ENCODE results near the gene SLC36A4.
A peak's percentile ranks its signal among the peaks of the same experiment; 100 is the strongest.

Gene SLC36A4

GRCh38 chr11:93225662-93226061 lies 27.9 kb upstream of the SLC36A4 start:
- DNase-seq (ENCODE audit: insufficient read length, low spot score), result no peak
- no peak for TF ChIP-seq SPI1 (IDR thresholded peaks at IDR 0.05; ENCODE audit: low read depth, low read length)
- no peak for TF ChIP-seq POLR2AphosphoS5 (IDR thresholded peaks at IDR 0.05; ENCODE audit: low read depth, low read length)
- TF ChIP-seq PAX5 (IDR thresholded peaks at IDR 0.05; ENCODE audit: insufficient read depth, low read length, severe bottlenecking), result no peak
- TF ChIP-seq POLR2A (IDR thresholded peaks at IDR 0.05; ENCODE audit: low read depth, low read length), result no peak
- no peak for TF ChIP-seq POU2F2 (IDR thresholded peaks at IDR 0.05; ENCODE audit: low read depth, low read length)
- TF ChIP-seq TAF1 (IDR thresholded peaks at IDR 0.05; ENCODE audit: low read depth, low read length), result no peak
- FAIRE-seq, result no peak

- FAIRE-seq (no peak), DNase-seq (ENCODE audit: insufficient read length, low spot score) (no peak)
- TF ChIP-seq POLR2AphosphoS5 (IDR thresholded peaks at IDR 0.05; ENCODE audit: low read depth, low read length) (no peak), SPI1 (IDR thresholded peaks at IDR 0.05; ENCODE audit: low read depth, low read length) (no peak), POU2F2 (IDR thresholded peaks at IDR 0.05; ENCODE audit: low read depth, low read length) (no peak), TAF1 (IDR thresholded peaks at IDR 0.05; ENCODE audit: low read depth, low read length) (no peak), POLR2A (IDR thresholded peaks at IDR 0.05; ENCODE audit: low read depth, low read length) (no peak), PAX5 (IDR thresholded peaks at IDR 0.05; ENCODE audit: insufficient read depth, low read length, severe bottlenecking) (no peak)
These were observed 23.7 kb upstream of the SLC36A4 start for GRCh38 chr11:93221539-93221938.

GRCh38 chr11:93220078-93220477 lies 22.3 kb upstream of the SLC36A4 start:
- FAIRE-seq (no peak), DNase-seq (ENCODE audit: insufficient read length, low spot score) (no peak)
- TF ChIP-seq POU2F2 (IDR thresholded peaks at IDR 0.05; ENCODE audit: low read depth, low read length) (no peak), SPI1 (IDR thresholded peaks at IDR 0.05; ENCODE audit: low read depth, low read length) (no peak), POLR2A (IDR thresholded peaks at IDR 0.05; ENCODE audit: low read depth, low read length) (no peak), PAX5 (IDR thresholded peaks at IDR 0.05; ENCODE audit: insufficient read depth, low read length, severe bottlenecking) (no peak), TAF1 (IDR thresholded peaks at IDR 0.05; ENCODE audit: low read depth, low read length) (no peak)

GRCh38 chr11:93219440-93219839 lies 21.6 kb upstream of the SLC36A4 start:
- FAIRE-seq, result no peak
- no peak for DNase-seq (ENCODE audit: insufficient read length, low spot score)

GRCh38 chr11:93216511-93217101 lies 18.8 kb upstream of the SLC36A4 start:
- FAIRE-seq (no peak), DNase-seq (ENCODE audit: insufficient read length, low spot score) (no peak)
- TF ChIP-seq POU2F2 (IDR thresholded peaks at IDR 0.05; ENCODE audit: low read depth, low read length) (no peak), POLR2AphosphoS5 (IDR thresholded peaks at IDR 0.05; ENCODE audit: low read depth, low read length) (no peak), POLR2A (IDR thresholded peaks at IDR 0.05; ENCODE audit: low read depth, low read length) (no peak), SPI1 (IDR thresholded peaks at IDR 0.05; ENCODE audit: low read depth, low read length) (no peak)

More at GRCh38 chr11:93219440-93219839, 21.6 kb upstream of the SLC36A4 start:
- no peak for TF ChIP-seq SPI1 (IDR thresholded peaks at IDR 0.05; ENCODE audit: low read depth, low read length)
- TF ChIP-seq TAF1 (IDR thresholded peaks at IDR 0.05; ENCODE audit: low read depth, low read length), result no peak
- TF ChIP-seq POLR2A (IDR thresholded peaks at IDR 0.05; ENCODE audit: low read depth, low read length), result no peak
- TF ChIP-seq POU2F2 (IDR thresholded peaks at IDR 0.05; ENCODE audit: low read depth, low read length), result no peak
- TF ChIP-seq PAX5 (IDR thresholded peaks at IDR 0.05; ENCODE audit: insufficient read depth, low read length, severe bottlenecking), result peak; percentile 66

GRCh38 chr11:93213622-93214021 lies 15.8 kb upstream of the SLC36A4 start:
- no peak for FAIRE-seq
- TF ChIP-seq POU2F2 (IDR thresholded peaks at IDR 0.05; ENCODE audit: low read depth, low read length) (no peak), TAF1 (IDR thresholded peaks at IDR 0.05; ENCODE audit: low read depth, low read length) (no peak), POLR2AphosphoS5 (IDR thresholded peaks at IDR 0.05; ENCODE audit: low read depth, low read length) (no peak), POLR2A (IDR thresholded peaks at IDR 0.05; ENCODE audit: low read depth, low read length) (no peak), SPI1 (IDR thresholded peaks at IDR 0.05; ENCODE audit: low read depth, low read length) (no peak), PAX5 (IDR thresholded peaks at IDR 0.05; ENCODE audit: insufficient read depth, low read length, severe bottlenecking) (no peak)

GRCh38 chr11:93212094-93212493 lies 14.3 kb upstream of the SLC36A4 start:
- no peak for TF ChIP-seq SPI1 (IDR thresholded peaks at IDR 0.05; ENCODE audit: low read depth, low read length)
- no peak for TF ChIP-seq PAX5 (IDR thresholded peaks at IDR 0.05; ENCODE audit: insufficient read depth, low read length, severe bottlenecking)
- DNase-seq (ENCODE audit: insufficient read length, low spot score) (no peak), FAIRE-seq (no peak)

More at GRCh38 chr11:93213622-93214021, 15.8 kb upstream of the SLC36A4 start:
- DNase-seq (ENCODE audit: insufficient read length, low spot score), result no peak

GRCh38 chr11:93209466-93209865 lies 11.7 kb upstream of the SLC36A4 start:
- no peak for TF ChIP-seq SPI1 (IDR thresholded peaks at IDR 0.05; ENCODE audit: low read depth, low read length)
- TF ChIP-seq POLR2AphosphoS5 (IDR thresholded peaks at IDR 0.05; ENCODE audit: low read depth, low read length), result no peak
- no peak for TF ChIP-seq TAF1 (IDR thresholded peaks at IDR 0.05; ENCODE audit: low read depth, low read length)
- no peak for TF ChIP-seq POU2F2 (IDR thresholded peaks at IDR 0.05; ENCODE audit: low read depth, low read length)
- TF ChIP-seq PAX5 (IDR thresholded peaks at IDR 0.05; ENCODE audit: insufficient read depth, low read length, severe bottlenecking), result no peak
- TF ChIP-seq POLR2A (IDR thresholded peaks at IDR 0.05; ENCODE audit: low read depth, low read length), result no peak
- DNase-seq (ENCODE audit: insufficient read length, low spot score) (no peak), FAIRE-seq (no peak)

- DNase-seq (ENCODE audit: insufficient read length, low spot score), result no peak
- TF ChIP-seq PAX5 (IDR thresholded peaks at IDR 0.05; ENCODE audit: insufficient read depth, low read length, severe bottlenecking), result no peak
- TF ChIP-seq TAF1 (IDR thresholded peaks at IDR 0.05; ENCODE audit: low read depth, low read length), result no peak
- no peak for TF ChIP-seq SPI1 (IDR thresholded peaks at IDR 0.05; ENCODE audit: low read depth, low read length)
- no peak for TF ChIP-seq POLR2A (IDR thresholded peaks at IDR 0.05; ENCODE audit: low read depth, low read length)
- no peak for TF ChIP-seq POLR2AphosphoS5 (IDR thresholded peaks at IDR 0.05; ENCODE audit: low read depth, low read length)
- TF ChIP-seq POU2F2 (IDR thresholded peaks at IDR 0.05; ENCODE audit: low read depth, low read length), result no peak
- no peak for FAIRE-seq
These were observed 11.0 kb upstream of the SLC36A4 start for GRCh38 chr11:93208663-93209270.

GRCh38 chr11:93199616-93200015 lies 1.8 kb upstream of the SLC36A4 start:
- no peak for DNase-seq (ENCODE audit: insufficient read length, low spot score)
- TF ChIP-seq TAF1 (IDR thresholded peaks at IDR 0.05; ENCODE audit: low read depth, low read length), result no peak
- no peak for TF ChIP-seq PAX5 (IDR thresholded peaks at IDR 0.05; ENCODE audit: insufficient read depth, low read length, severe bottlenecking)
- no peak for TF ChIP-seq SPI1 (IDR thresholded peaks at IDR 0.05; ENCODE audit: low read depth, low read length)
- TF ChIP-seq POU2F2 (IDR thresholded peaks at IDR 0.05; ENCODE audit: low read depth, low read length), result no peak
- TF ChIP-seq POLR2AphosphoS5 (IDR thresholded peaks at IDR 0.05; ENCODE audit: low read depth, low read length), result no peak
- TF ChIP-seq POLR2A (IDR thresholded peaks at IDR 0.05; ENCODE audit: low read depth, low read length), result no peak
- FAIRE-seq, result no peak

Measured in GM12891 (cell line).